Activated gamma-delta T cell treated with anti-CD3 and anti-CD28 coated beads, Interleukin-2, amount 50 U/mL, for 16 hours (primary cell): ENCODE measurements around the gene BARHL1.
"Not testable (repeated sequence)": the region's sequence is repeated elsewhere in the genome, so short reads cannot be mapped to it uniquely, and the experiment has no call there.

ENCODE experiments used
- DNase-seq: peaks from one replicate; pipeline ENCODE4 v3.0.0-alpha.2; 2020; ENCODE audit warnings: low read depth

Gene BARHL1

DNA sequence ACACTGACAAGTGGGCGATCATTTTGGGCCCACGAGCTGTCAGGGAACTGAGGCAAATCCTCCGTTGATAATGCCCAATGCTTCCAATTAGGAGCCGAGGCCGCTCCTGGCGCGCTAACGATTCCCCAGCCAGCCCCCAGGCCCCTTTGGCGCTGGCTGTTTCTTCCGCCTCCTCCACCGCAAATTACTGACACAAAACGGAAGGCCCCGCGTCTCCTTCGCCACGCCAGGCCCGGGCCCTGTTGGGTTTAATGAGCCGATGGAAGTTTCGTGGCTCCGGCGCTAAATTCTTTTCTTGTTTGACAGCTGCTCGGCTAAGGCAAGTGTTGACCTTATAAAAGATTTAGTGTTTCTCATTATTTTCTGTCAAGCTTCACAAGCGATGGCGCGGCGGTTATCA lies 25.7 kb upstream of the BARHL1 start:
- no peak for DNase-seq

- DNase-seq, result no peak
Measured at GRCh38 chr9:132557159-132557558, 25.2 kb upstream of the BARHL1 start.

GRCh38 chr9:132559711-132560110 lies 22.7 kb upstream of the BARHL1 start:
- no peak for DNase-seq

DNA sequence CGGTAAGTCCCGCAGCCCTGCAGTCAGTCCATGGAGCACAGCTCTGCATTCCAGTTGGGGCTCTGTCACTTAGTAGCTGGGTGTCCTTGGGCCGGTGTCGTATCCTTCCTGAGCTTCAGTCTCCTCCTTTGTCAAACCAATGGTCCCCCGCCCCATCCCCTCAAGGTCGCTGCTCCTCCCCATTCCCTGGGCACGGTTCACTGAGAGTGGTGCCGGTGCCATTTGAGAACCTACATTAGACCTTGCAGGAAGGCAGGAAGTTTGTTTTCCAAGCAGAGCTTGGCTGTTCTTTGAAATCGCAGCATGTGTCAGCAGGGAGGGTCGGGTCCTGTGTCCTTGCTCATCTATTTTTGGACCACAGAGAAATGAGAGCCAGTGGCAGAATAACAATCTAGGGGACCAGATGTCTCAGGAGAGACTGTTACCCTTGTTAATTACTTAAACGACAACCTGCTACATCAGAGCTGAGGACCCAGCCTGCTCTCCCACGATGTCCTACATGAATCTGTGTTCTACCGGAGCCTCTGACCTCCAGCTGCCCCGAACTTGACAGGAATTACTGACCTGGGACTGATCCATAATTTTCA lies 21.7 kb upstream of the BARHL1 start:
- no peak for DNase-seq

- no peak for DNase-seq
Measured at GRCh38 chr9:132562306-132562573, 20.2 kb upstream of the BARHL1 start.

- no peak for DNase-seq
Measured at GRCh38 chr9:132564526-132564925, 17.9 kb upstream of the BARHL1 start.

DNA sequence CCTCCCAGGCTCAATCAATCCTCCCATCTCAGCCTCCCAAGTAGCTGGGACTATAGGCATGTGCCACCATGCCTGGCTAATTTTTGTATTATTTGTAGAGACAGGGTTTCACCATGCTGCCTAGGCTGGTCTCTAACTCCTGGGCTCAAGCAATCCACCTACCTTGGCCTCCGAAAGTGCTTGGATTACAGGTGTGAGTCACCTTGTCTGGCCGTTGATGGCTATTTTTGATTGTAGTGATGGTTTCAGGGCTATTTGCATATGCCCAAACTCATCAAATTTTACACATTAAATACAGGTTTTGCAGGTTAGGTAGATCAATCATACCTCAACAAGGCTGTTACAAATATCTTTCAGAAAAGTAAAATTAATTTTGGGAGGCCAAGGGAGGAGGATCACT lies 13.6 kb upstream of the BARHL1 start:
- not testable (repeated sequence) for DNase-seq

- no peak for DNase-seq
Measured at GRCh38 chr9:132571806-132572600, 10.4 kb upstream of the BARHL1 start.

GRCh38 chr9:132572921-132573320 lies 9.5 kb upstream of the BARHL1 start:
- DNase-seq, result no peak

DNA sequence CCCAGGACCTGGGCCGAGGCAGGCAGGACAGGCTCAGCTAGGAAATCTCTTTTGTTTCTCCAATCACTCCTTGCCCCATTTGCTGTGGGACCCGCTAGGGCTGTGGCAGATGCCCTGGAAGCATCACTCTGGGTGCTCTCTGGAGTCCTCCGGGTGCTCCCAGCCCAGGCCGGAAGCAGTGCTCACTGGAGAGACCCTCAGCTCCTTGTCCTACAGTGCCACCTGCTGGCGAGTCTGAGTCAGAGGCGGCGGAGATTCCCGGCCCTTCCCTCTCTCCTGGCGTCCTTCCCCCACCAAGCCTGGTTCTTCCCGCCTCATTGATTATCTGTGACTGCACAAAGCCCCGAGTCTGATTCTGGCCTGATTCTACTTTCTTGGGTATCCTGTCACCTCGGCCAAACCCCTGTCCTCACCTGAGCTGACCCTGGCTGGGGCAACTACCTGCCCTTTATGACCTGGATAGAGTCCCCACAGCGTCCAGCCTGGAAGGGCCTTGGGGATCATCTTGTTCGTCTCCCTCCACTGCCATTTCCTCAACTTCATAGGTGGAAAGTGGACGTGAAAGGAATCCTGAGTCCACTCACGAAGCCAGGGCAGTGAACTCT lies 7.3 kb upstream of the BARHL1 start:
- peak; percentile 14 for DNase-seq

DNA sequence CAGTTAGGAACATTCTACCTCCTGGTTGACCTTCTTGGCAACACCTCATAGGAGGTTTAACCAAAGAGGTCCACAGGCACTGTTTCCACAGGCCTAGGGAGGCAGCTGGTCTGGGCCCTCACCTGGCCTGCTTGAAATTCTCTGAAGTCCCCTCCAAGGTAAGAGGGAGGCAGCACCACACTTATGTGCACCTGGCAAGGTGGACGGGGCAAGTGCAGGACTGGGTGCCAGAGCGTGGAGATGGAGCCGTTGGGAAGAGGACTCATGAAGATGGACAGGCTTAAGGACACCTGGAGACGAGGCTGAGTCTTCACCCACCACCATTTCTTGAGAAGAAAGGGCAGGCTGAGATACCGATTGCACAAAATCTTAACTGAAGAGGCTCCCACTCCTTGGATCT lies 6.6 kb upstream of the BARHL1 start:
- DNase-seq, result no peak

DNA sequence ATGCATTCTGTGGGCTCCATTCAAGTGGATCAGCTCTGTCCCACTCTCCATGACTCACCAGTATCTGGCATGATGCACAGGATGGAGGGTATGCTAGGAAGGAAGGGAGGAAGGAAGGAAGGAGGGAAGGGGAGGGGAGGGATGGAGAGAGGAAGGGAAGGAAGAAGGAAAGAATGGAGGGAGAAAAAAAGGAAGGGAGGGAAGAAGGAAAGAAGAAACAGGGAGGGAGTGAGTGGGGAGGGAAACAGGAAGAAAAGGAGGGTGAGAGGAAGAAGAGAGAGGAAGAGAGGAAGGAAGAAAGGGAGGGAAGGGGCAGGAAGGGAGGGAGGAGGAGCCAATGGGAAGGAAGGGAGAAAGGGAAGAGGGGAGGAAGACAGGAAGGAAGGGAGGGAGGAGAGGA lies 5.3 kb upstream of the BARHL1 start:
- no peak for DNase-seq

GRCh38 chr9:132578367-132578932 lies 4.0 kb upstream of the BARHL1 start:
- no peak for DNase-seq

DNA sequence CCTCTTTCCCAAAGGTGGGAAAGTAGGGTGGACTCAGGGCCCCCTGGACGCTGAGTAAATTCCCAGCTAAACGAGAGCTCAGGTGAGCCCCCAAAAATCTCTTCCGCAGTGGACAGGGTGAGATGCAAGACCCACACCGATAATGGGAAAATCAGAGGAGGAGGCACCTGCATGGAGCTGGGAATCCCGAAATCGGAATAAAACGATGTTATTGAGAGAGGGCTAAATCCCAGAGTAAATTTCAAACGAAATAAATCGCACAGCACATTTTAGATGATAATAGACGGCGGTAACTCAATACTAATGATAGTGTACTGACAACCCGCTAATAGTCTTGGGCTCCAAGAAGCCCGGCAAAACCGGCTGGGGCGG lies 3.0 kb upstream of the BARHL1 start:
- no peak for DNase-seq

DNA sequence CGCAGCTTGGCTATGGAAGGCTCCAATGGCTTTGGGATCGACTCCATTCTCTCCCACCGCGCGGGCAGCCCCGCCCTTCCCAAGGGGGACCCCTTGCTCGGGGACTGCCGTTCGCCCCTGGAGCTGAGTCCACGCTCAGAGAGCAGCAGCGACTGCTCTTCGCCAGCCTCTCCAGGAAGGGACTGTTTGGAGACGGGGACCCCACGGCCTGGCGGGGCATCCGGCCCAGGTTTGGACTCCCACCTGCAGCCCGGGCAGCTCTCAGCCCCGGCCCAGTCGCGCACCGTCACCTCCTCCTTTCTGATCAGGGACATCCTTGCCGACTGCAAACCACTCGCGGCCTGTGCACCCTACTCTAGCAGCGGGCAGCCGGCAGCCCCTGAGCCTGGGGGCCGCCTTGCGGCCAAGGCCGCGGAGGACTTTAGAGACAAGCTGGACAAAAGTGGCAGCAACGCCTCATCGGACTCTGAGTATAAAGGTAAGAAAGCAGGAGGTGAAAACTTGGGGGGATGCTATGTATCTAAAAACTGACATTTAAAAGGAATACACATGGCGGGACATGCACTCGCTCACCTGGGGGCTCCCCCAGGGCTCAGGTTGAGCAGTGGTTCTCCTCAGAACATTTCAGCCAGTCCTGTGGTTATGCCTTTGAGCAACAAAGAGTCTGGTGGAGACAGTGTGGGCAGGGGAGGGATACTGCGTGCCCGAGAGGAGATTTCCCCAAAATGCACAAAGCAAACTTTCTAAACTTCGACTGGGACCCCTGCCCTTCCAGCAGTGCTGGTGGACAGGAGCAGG lies 579 bp downstream of the BARHL1 start:
- no peak for DNase-seq

- DNase-seq, result no peak
Measured at GRCh38 chr9:132583584-132584304, 1.3 kb downstream of the BARHL1 start.

GRCh38 chr9:132584601-132585560 lies 2.5 kb downstream of the BARHL1 start:
- DNase-seq, result no peak

DNA sequence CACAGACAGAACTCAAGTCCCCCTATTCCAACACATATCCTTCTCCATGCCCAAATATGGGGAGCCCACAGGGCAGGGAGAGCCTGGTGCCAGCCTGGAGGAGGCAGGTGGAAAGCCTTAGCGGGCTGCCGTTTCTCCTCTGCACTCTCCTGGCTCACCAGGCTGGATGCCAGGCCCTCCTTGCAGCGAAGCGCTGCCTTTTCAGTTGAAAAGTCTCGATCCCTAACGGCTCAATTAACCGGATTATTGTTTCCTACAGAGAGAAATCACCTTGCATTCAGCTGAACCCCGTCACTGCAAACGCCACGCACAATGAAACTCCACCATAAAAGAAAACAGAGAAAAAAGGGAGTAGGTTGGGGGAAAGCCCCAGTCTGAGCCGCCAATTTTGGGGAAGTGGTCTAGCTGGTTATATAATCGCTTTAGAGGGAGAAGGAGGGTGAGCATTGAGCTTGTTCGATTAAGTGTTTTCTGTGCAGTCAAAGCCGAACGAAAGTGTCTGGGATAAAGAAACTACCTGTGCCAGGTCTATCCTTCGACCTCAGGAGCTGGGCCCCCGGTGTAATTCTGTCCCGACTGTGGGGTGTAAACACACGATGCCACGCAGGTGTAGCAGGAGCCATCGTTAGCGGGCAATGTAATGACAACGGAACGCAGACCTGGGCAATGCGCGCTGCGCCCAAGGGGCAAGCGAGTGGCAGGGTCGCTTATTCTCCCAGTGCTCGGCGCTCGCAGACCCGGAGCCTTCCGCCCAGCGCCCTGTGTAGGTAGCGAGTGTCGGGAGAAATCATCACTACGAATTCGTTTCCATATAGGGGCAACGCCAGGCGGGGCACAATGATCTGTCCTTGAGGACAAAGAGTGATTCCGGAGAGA lies 3.8 kb downstream of the BARHL1 start:
- no peak for DNase-seq

DNA sequence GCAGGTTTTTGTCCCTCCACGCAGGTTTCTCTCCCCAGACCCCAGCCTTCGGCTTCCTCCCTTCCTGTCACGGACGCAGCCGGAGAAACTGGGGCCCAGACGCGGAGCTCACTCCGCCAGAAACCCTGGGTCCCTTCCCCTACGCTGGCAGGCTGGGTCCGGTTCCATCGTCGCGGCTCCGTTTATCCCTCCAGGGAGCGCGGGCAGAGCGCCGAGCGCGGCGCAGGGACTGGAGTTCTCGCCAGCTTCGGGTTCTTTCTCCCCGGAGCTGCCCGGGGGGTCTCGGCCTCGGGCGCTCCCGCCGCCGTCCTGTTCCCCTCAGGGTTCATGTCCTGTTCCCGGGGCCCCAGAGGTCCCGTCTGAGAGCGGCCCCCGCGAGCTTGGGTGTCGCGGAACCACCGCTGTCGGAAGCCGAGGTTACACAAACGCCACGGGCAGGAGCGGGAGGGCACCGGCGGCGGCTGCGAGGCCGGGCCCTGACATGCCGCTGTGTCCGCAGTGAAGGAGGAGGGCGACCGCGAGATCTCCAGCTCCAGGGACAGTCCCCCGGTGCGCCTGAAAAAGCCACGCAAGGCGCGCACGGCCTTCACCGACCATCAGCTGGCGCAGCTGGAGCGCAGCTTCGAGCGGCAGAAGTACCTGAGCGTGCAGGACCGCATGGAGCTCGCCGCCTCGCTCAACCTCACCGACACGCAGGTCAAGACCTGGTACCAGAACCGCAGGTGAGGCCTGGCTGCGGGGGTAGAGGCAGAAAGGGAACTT lies 4.6 kb downstream of the BARHL1 start:
- no peak for DNase-seq
